K562 (cell line): Measurements from ENCODE around the gene COL25A1. TPM values are rescaled to one million over a fixed set of nuclear protein-coding genes. Genes with fewer than 3 reads are reported as not detected.

Experiments
- ATAC-seq: fragments of 200-7000 bp; cut with Tn5 transposase; 3 replicates; pipeline ENCODE4 v1.9.1; 2020; ENCODE audit warnings: moderate library complexity
- BruUV-seq: library from RNA; stranded (reverse); fragments of 400-500 nt; replicated peaks from 2 replicates; lab custom pipeline; 2021; lab: Mats Ljungman, UMichigan
- CTCF ChIA-PET: fragments of 300-600 bp; formaldehyde crosslinking; extraction: SDS; loops from one replicate; lab custom pipeline; 2021; ENCODE audit warnings: low intra/inter-chr PET ratio; lab: Yijun Ruan, JAX
- POLR2A ChIA-PET: fragments of 300-600, 350-650 bp; sonication (Branson Sonifier 250); formaldehyde crosslinking; extraction: SDS; loops from one replicate; lab custom pipeline; 2021; ENCODE audit warnings: antibody characterized with exemption, inconsistent platforms; lab: Yijun Ruan, JAX
- DNase-seq, 4 experiments: peaks; one replicate each; pipeline versions ENCODE4 v3.0.0 to v3.0.0-alpha.2; 2011 to 2018; ENCODE audit warnings: low spot score in 3 of 4, mixed read lengths in 3 of 4; ENCODE audit errors: extremely low read depth in 1 of 4
- FAIRE-seq: peaks from 2 replicates; lab custom pipeline; 2011; peaks lifted over from hg19 to GRCh38; lab: Jason Lieb, UNC
- H2AFZ ChIP-seq: 2 replicates; pipeline ENCODE4 v1.6.0; 2011; ENCODE audit warnings: low read depth, low read length, control low read depth, inconsistent platforms
- H3K27ac ChIP-seq: fragments of 200-600 bp; 3 replicates; pipeline ENCODE4 v1.8.0; 2011; ENCODE audit warnings: low read depth, mild to moderate bottlenecking, control low read depth, inconsistent platforms, low read length, moderate library complexity, mixed read lengths; ENCODE audit errors: extremely low read depth
- H3K27me3 ChIP-seq, 2 experiments: fragments of 300-600 bp in 1 of 2; 2 replicates in 1 of 2; 3 replicates in 1 of 2; pipeline versions ENCODE4 v1.6.0 to v1.8.0; 2011; ENCODE audit warnings: inconsistent platforms in 2 of 2, low read length in 2 of 2, mild to moderate bottlenecking in 1 of 2, mixed read lengths in 1 of 2, moderate library complexity in 1 of 2; ENCODE audit not compliant: control insufficient read depth in 2 of 2, insufficient read depth in 2 of 2
- H3K36me3 ChIP-seq: fragments of 300-600 bp; 3 replicates; pipeline ENCODE4 v1.8.0; 2011; ENCODE audit warnings: mild to moderate bottlenecking, low read length, inconsistent platforms; ENCODE audit not compliant: control insufficient read depth, insufficient read depth
- H3K4me1 ChIP-seq, 2 experiments: fragments of 200-600 bp in 1 of 2; replicated peaks in 1 of 2; 2 replicates in 1 of 2; 3 replicates in 1 of 2; pipeline versions ENCODE4 v1.5.1 to v1.8.0; 2011; ENCODE audit warnings: inconsistent platforms in 2 of 2, low read length in 2 of 2, mild to moderate bottlenecking in 1 of 2, mixed read lengths in 1 of 2, moderate library complexity in 1 of 2; ENCODE audit not compliant: control insufficient read depth in 2 of 2, insufficient read depth in 2 of 2
- H3K4me2 ChIP-seq: 2 replicates; pipeline ENCODE4 v1.6.1; 2011; ENCODE audit warnings: low read length, control low read depth, inconsistent platforms, mixed read lengths; ENCODE audit not compliant: insufficient read depth
- H3K4me3 ChIP-seq: fragments of 200-600 bp; sonication (generic), shearing (Covaris generic); 2 replicates; pipeline ENCODE4 v1.5.1; 2016; ENCODE audit warnings: control low read depth, inconsistent platforms
- H3K79me2 ChIP-seq: fragments of 200-600 bp; 3 replicates; pipeline ENCODE4 v1.8.0; 2011; ENCODE audit warnings: low read length, inconsistent platforms; ENCODE audit not compliant: control insufficient read depth, insufficient read depth
- H3K9ac ChIP-seq, 2 experiments: 2 replicates each; pipeline versions ENCODE4 v1.6.0 to v1.6.1; 2011; ENCODE audit warnings: low read depth in 2 of 2, low read length in 2 of 2, control low read depth in 1 of 2, inconsistent platforms in 1 of 2, mild to moderate bottlenecking in 1 of 2, mixed read lengths in 1 of 2; ENCODE audit not compliant: insufficient read depth in 1 of 2
- H3K9me1 ChIP-seq: one replicate; pipeline ENCODE4 v1.6.0; 2011; ENCODE audit warnings: inconsistent platforms, mild to moderate bottlenecking, low read length, moderate library complexity; ENCODE audit not compliant: control insufficient read depth, insufficient read depth
- H3K9me3 ChIP-seq: replicated peaks from 2 replicates; pipeline ENCODE4 v1.5.1; 2011; ENCODE audit warnings: low read depth, low read length, inconsistent platforms; ENCODE audit not compliant: control insufficient read depth, insufficient read depth
- H4K20me1 ChIP-seq: replicated peaks from 2 replicates; pipeline ENCODE4 v1.6.1; 2011; ENCODE audit warnings: low read length, inconsistent platforms, mixed read lengths; ENCODE audit not compliant: control insufficient read depth, insufficient read depth
- HMG20A ChIP-seq: fragments of 450-650 bp; formaldehyde crosslinking; conservative IDR thresholded peaks from 2 replicates; pipeline ENCODE4 v1.4.0; 2020; ENCODE audit warnings: mild to moderate bottlenecking, mixed read lengths
- NRF1 ChIP-seq, 2 experiments: fragments of 450-650 bp; IDR thresholded peaks in 1 of 2; conservative IDR thresholded peaks in 1 of 2; 2 replicates each; pipeline ENCODE4 v1.6.1; 2014; ENCODE audit warnings: mild to moderate bottlenecking in 2 of 2
- VEZF1 ChIP-seq: fragments of 200-800 bp; sonication (Bioruptor generic); IDR thresholded peaks from 2 replicates; pipeline ENCODE4 v1.6.1; 2017; ENCODE audit warnings: missing genetic modification characterization, missing compliant biosample characterization
- WGBS: fragments of 100-300 bp; shearing (Covaris generic); methylation state at CpG from one replicate; pipeline ENCODE4 v1.1.6; 2016; ENCODE audit warnings: low coverage, mixed read lengths; ENCODE audit not compliant: insufficient coverage; ENCODE audit errors: missing lambda C conversion rate; 5-methylcytosine and 5-hydroxymethylcytosine counted together
- in situ Hi-C: fragments of 300-500 bp; cut with MboI; formaldehyde crosslinking; loops from 4 replicates; pipeline ENCODE4 v1.15.0; 2018; ENCODE audit warnings: inconsistent platforms, mixed read lengths
- intact Hi-C: fragments of 100-400 bp; cut with micrococcal nuclease; formaldehyde crosslinking; loops from 2 replicates; pipeline ENCODE4 v1.14.2; 2022
- polyA plus RNA-seq, 8 experiments: library from polyadenylated mRNA; depleted of rRNA in 4 of 8; stranded (reverse) in 5 of 8; unstranded in 3 of 8; fragments of >200 nt; fragmentation: Nextera tagmentation in 2 of 8; fragmentation: Illumina TruSeq in 1 of 8; extraction: Ambion mirVana in 2 of 8; extraction: Trizol in 1 of 8; gene quantifications; 2 replicates each; pipeline versions ENCODE4 v1.2.1 to v1.2.3, GENCODE V29; 2011 to 2014; ENCODE audit warnings: inconsistent platforms in 1 of 8, missing spikeins in 1 of 8
- total RNA-seq, 7 experiments: library from RNA; depleted of rRNA in 6 of 7; stranded (reverse); fragments of >200 nt in 6 of 7; fragmentation: Illumina TruSeq in 2 of 7; extraction: Trizol in 2 of 7; gene quantifications; 2 replicates each; pipeline versions ENCODE4 v1.2.1 to v1.2.3, GENCODE V29; 2011 to 2021; ENCODE audit warnings: low replicate concordance in 1 of 7
- TF ChIP-seq, protein P1 (sequence below): fragments of 250-450 bp; sonication (Bioruptor Pico); IDR thresholded peaks from 2 replicates; pipeline ENCODE4 v1.4.0; 2020

Gene COL25A1
- total and polyA plus RNA-seq, 9 of the 15 experiments (the other 6 are each of a cell fraction or from before 2014, with no cell fraction given): 0.03 to 0.62 (median 0.27) TPM

- H3K4me2 ChIP-seq: peak overlapping the region; percentile 41
- H3K9me1 ChIP-seq: no peaks in the 10 kb centered on the region
- H3K4me3 ChIP-seq: no peak overlapping the region
- no peaks in the 10 kb centered on the region for H3K27me3 ChIP-seq
- TF ChIP-seq VEZF1 (CRISPR knock-in tag): 0 out of 2 replicates have a peak, but pooled peaks have one; percentile 26
- no peak for TF ChIP-seq HMG20A (CRISPR knock-in tag)
- TF ChIP-seq, protein P1, sequence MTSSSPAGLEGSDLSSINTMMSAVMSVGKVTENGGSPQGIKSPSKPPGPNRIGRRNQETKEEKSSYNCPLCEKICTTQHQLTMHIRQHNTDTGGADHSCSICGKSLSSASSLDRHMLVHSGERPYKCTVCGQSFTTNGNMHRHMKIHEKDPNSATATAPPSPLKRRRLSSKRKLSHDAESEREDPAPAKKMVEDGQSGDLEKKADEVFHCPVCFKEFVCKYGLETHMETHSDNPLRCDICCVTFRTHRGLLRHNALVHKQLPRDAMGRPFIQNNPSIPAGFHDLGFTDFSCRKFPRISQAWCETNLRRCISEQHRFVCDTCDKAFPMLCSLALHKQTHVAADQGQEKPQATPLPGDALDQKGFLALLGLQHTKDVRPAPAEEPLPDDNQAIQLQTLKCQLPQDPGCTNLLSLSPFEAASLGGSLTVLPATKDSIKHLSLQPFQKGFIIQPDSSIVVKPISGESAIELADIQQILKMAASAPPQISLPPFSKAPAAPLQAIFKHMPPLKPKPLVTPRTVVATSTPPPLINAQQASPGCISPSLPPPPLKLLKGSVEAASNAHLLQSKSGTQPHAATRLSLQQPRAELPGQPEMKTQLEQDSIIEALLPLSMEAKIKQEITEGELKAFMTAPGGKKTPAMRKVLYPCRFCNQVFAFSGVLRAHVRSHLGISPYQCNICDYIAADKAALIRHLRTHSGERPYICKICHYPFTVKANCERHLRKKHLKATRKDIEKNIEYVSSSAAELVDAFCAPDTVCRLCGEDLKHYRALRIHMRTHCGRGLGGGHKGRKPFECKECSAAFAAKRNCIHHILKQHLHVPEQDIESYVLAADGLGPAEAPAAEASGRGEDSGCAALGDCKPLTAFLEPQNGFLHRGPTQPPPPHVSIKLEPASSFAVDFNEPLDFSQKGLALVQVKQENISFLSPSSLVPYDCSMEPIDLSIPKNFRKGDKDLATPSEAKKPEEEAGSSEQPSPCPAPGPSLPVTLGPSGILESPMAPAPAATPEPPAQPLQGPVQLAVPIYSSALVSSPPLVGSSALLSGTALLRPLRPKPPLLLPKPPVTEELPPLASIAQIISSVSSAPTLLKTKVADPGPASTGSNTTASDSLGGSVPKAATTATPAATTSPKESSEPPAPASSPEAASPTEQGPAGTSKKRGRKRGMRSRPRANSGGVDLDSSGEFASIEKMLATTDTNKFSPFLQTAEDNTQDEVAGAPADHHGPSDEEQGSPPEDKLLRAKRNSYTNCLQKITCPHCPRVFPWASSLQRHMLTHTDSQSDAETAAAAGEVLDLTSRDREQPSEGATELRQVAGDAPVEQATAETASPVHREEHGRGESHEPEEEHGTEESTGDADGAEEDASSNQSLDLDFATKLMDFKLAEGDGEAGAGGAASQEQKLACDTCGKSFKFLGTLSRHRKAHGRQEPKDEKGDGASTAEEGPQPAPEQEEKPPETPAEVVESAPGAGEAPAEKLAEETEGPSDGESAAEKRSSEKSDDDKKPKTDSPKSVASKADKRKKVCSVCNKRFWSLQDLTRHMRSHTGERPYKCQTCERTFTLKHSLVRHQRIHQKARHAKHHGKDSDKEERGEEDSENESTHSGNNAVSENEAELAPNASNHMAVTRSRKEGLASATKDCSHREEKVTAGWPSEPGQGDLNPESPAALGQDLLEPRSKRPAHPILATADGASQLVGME (CRISPR knock-in tag): no peak
- TF ChIP-seq NRF1 (conservative IDR thresholded peaks at IDR 0.05 in 1 of 2, IDR thresholded peaks at IDR 0.05 in 1 of 2): 0 out of 4 replicates have a peak, but pooled peaks of 1 of the 2 experiments have one; percentile 13
- no peaks in the 10 kb centered on the region for H3K79me2 ChIP-seq
- no peaks in the 10 kb centered on the region for H3K36me3 ChIP-seq
- no TSS peak for BruUV-seq
- H2AFZ ChIP-seq: peak overlapping the region; percentile 86
- in situ Hi-C loops: no loop called here
- ATAC-seq (peak; percentile 17; the same call in 2 of the 3 replicates), DNase-seq (peak in 1 of 4 experiments; percentile 35), FAIRE-seq (no peak)
- ChIA-PET CTCF (no interaction called here), POLR2A (interaction anchor here (1.1 kb wide), 1 partner anchor 35 kb away, joined by 3 read pairs; no protein-coding TSS in a partner anchor)
- H3K4me1 ChIP-seq: peaks cover 4 to 28% of the 10 kb centered on the region in 2 experiments; a peak in 3 of 5 replicates
- intact Hi-C loops: no loop called here
- peak overlapping the region in 1 of 2 experiments; percentile 35; a peak in 1 of 4 replicates for H3K9ac ChIP-seq
- H4K20me1 ChIP-seq: no peaks in the 10 kb centered on the region
- H3K27ac ChIP-seq: peak overlapping the region; percentile 43; the same call in 1 of the 3 replicates
- 4% methylated on average over 2 of the region's 2 CpGs for WGBS
- H3K9me3 ChIP-seq: no peaks in the 10 kb centered on the region
Measured at GRCh38 chr4:109127866-109128265, 174.6 kb downstream of the COL25A1 start.
